Loucy (cell line): Measurements from ENCODE around the gene PDE3B.

ENCODE experiments used
- H2AFZ ChIP-seq: fragments of 200-600 bp; sonication (generic); 2 replicates; pipeline ENCODE4 v1.6.0; 2016; ENCODE audit warnings: antibody characterized with exemption, mild to moderate bottlenecking, low read length, moderate library complexity
- H3F3A ChIP-seq: fragments of 200-600 bp; 2 replicates; pipeline ENCODE4 v1.6.0; 2016; ENCODE audit warnings: antibody characterized with exemption, low read depth, mild to moderate bottlenecking
- H3K27me3 ChIP-seq: fragments of 200-600 bp; sonication (generic); 2 replicates; pipeline ENCODE4 v1.6.1; 2014; ENCODE audit warnings: low read length, mild to moderate bottlenecking; ENCODE audit not compliant: insufficient read depth, poor library complexity, severe bottlenecking
- H3K36me3 ChIP-seq: fragments of 200-600 bp; sonication (generic); 2 replicates; pipeline ENCODE4 v1.6.1; 2016; ENCODE audit warnings: low read length; ENCODE audit not compliant: insufficient read depth
- H3K4me1 ChIP-seq: fragments of 200-600 bp; sonication (generic); 2 replicates; pipeline ENCODE4 v1.5.1; 2014; ENCODE audit warnings: low read length, mild to moderate bottlenecking; ENCODE audit not compliant: insufficient read depth, poor library complexity, severe bottlenecking
- H3K4me2 ChIP-seq: fragments of 200-600 bp; sonication (generic); 2 replicates; pipeline ENCODE4 v1.6.0; 2014; ENCODE audit warnings: antibody characterized with exemption, low read length, low read depth, mild to moderate bottlenecking; ENCODE audit not compliant: poor library complexity, severe bottlenecking
- H3K4me3 ChIP-seq: fragments of 200-600 bp; sonication (generic); 2 replicates; pipeline ENCODE4 v1.5.1; 2014; ENCODE audit warnings: low read length, mild to moderate bottlenecking, mixed read lengths; ENCODE audit not compliant: poor library complexity, severe bottlenecking
- H3K79me2 ChIP-seq: fragments of 200-600 bp; sonication (generic); 2 replicates; pipeline ENCODE4 v1.6.1; 2014; ENCODE audit warnings: low read length; ENCODE audit not compliant: insufficient read depth
- H3K9ac ChIP-seq: fragments of 200-600 bp; sonication (generic); 2 replicates; pipeline ENCODE4 v1.6.0; 2014; ENCODE audit warnings: mild to moderate bottlenecking, low read depth, low read length, moderate library complexity; ENCODE audit not compliant: poor library complexity, severe bottlenecking
- H3K9me2 ChIP-seq: fragments of 200-600 bp; sonication (generic); replicated peaks from 2 replicates; pipeline ENCODE4 v1.6.1; 2016; ENCODE audit warnings: low read depth, low read length, mixed read lengths
- H3K9me3 ChIP-seq: fragments of 200-600 bp; sonication (generic); 2 replicates; pipeline ENCODE4 v1.6.1; 2014; ENCODE audit warnings: mild to moderate bottlenecking, antibody characterized with exemption, low read length, low read depth; ENCODE audit not compliant: insufficient read depth
- H4K20me1 ChIP-seq: fragments of 200-600 bp; sonication (generic); 2 replicates; pipeline ENCODE4 v1.6.0; 2014; ENCODE audit warnings: antibody characterized with exemption, low read length, mild to moderate bottlenecking; ENCODE audit not compliant: insufficient read depth, poor library complexity, severe bottlenecking
- EZH2phosphoT487 ChIP-seq: fragments of 200-600 bp; IDR thresholded peaks from 2 replicates; pipeline ENCODE4 v1.6.1; 2018; ENCODE audit warnings: antibody characterized with exemption, mild to moderate bottlenecking, moderate library complexity, borderline replicate concordance
- TF ChIP-seq, protein P1 (sequence below): fragments of 200-600 bp; sonication (generic); conservative IDR thresholded peaks from 2 replicates; pipeline ENCODE4 v1.5.1; 2014; ENCODE audit warnings: mild to moderate bottlenecking, antibody characterized with exemption, low read length

The PDE3B gene

GRCh38 chr11:14617241-14618027 is 26.2 kb upstream of the PDE3B start:
- Histone ChIP-seq H3K4me1 (peaks cover 44% of the 10 kb centered on the region), H3K4me2 (no peak overlapping the region), H3K4me3 (no peak overlapping the region), H3K9me2 (no peaks in the 10 kb centered on the region), H3K9ac (no peak overlapping the region), H2AFZ (no peak overlapping the region), H3F3A (no peaks in the 10 kb centered on the region), H3K27me3 (no peaks in the 10 kb centered on the region), H3K79me2 (no peaks in the 10 kb centered on the region), H4K20me1 (peaks cover 4% of the 10 kb centered on the region), H3K36me3 (no peaks in the 10 kb centered on the region), H3K9me3 (no peaks in the 10 kb centered on the region)
- TF ChIP-seq, protein P1, sequence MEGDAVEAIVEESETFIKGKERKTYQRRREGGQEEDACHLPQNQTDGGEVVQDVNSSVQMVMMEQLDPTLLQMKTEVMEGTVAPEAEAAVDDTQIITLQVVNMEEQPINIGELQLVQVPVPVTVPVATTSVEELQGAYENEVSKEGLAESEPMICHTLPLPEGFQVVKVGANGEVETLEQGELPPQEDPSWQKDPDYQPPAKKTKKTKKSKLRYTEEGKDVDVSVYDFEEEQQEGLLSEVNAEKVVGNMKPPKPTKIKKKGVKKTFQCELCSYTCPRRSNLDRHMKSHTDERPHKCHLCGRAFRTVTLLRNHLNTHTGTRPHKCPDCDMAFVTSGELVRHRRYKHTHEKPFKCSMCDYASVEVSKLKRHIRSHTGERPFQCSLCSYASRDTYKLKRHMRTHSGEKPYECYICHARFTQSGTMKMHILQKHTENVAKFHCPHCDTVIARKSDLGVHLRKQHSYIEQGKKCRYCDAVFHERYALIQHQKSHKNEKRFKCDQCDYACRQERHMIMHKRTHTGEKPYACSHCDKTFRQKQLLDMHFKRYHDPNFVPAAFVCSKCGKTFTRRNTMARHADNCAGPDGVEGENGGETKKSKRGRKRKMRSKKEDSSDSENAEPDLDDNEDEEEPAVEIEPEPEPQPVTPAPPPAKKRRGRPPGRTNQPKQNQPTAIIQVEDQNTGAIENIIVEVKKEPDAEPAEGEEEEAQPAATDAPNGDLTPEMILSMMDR = no peak
- no peak for TF ChIP-seq EZH2phosphoT487

GRCh38 chr11:14618060-14618459 is 25.5 kb upstream of the PDE3B start:
- Histone ChIP-seq H2AFZ (no peak overlapping the region), H3K9ac (no peak overlapping the region), H3K4me2 (no peak overlapping the region), H3K79me2 (no peaks in the 10 kb centered on the region), H3K9me3 (no peaks in the 10 kb centered on the region), H3K27me3 (no peaks in the 10 kb centered on the region), H3K4me1 (peaks cover 49% of the 10 kb centered on the region), H3K36me3 (no peaks in the 10 kb centered on the region), H4K20me1 (peaks cover 4% of the 10 kb centered on the region), H3K9me2 (no peaks in the 10 kb centered on the region), H3F3A (no peaks in the 10 kb centered on the region), H3K4me3 (no peak overlapping the region)
- TF ChIP-seq EZH2phosphoT487 = no peak
- TF ChIP-seq, protein P1 = no peak

DNA sequence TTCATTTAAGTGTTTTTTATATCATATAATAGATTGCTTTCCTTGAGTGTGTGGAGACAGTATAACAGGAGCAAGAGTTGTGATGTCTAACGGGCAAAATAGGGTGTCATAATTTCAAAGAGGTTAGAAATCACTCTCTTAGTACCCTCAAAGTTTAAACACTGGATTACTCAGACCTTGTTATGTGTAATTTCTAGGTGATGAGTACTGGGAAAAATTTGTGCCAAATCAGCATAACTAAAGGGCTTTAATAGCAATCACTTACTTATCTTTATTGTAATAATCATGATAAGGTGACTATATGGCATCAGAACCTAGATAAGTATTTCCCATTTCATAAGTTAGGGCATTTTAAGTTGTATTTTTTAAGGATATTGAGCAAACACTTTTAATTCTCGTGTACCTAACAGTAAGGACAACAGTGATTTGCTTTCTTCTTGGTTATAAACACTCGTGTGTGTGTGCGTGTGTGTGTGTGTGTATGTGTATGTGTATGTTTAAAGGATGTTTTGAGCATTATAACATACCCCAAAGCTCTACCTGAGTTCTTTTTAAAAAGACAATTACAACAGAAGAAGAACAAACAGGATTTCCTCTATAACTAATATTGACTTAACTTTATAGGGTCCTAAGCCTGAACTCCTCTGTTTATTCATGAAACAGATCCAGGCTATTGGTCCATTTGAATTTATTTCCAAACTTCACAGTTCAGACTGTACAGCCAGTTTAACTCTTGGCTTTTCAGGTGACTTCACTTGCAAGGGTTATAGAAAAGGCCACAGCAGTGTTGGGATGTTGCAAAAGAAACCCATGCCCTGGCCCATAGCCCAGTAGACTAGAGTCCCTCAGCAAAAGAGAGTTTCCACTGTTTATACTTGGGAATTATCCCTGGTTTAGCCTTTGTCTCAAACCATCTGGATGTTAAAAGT is 23.7 kb upstream of the PDE3B start:
- Histone ChIP-seq H3K79me2 (no peaks in the 10 kb centered on the region), H3K4me3 (no peak overlapping the region), H3K9me3 (no peaks in the 10 kb centered on the region), H4K20me1 (peaks cover 4% of the 10 kb centered on the region), H3K9me2 (no peaks in the 10 kb centered on the region), H3K27me3 (no peaks in the 10 kb centered on the region), H3K4me1 (peaks cover 39% of the 10 kb centered on the region), H3K9ac (no peak overlapping the region), H3F3A (no peaks in the 10 kb centered on the region), H3K4me2 (no peak overlapping the region), H3K36me3 (no peaks in the 10 kb centered on the region), H2AFZ (no peak overlapping the region)
- TF ChIP-seq EZH2phosphoT487 = no peak
- TF ChIP-seq, protein P1 = no peak
